ENCODE measurements around the gene SLFNL1. TPM values are rescaled to one million over a fixed set of nuclear protein-coding genes. Genes with fewer than 3 reads are reported as not detected.

SLFNL1 gene
- total RNA-seq, 1 experiment from 2014 or later = 0.11 TPM

GRCh38 chr1:40986956-40987355 is 34.6 kb downstream of the SLFNL1 start:
- Histone ChIP-seq H2BK15ac (ENCODE audit: low read depth, low read length) (no peak overlapping the region), H4K8ac (replicated peaks; ENCODE audit: insufficient read length, low read depth, low read length) (no peak overlapping the region), H2BK20ac (ENCODE audit: low read depth, low read length, poor library complexity, severe bottlenecking) (no peak overlapping the region), H3K4me1 (ENCODE audit: insufficient read depth, low read length) (no peaks in the 10 kb centered on the region; the same call in 1 of the 2 replicates), H4K20me1 (ENCODE audit: control insufficient read depth, insufficient read depth, insufficient read length) (no peaks in the 10 kb centered on the region), H3K27me3 (ENCODE audit: insufficient read depth, low read length) (no peaks in the 10 kb centered on the region), H3K79me1 (ENCODE audit: insufficient read depth, low read depth, low read length, poor library complexity, severe bottlenecking) (no peaks in the 10 kb centered on the region), H3K79me2 (ENCODE audit: insufficient read depth, low read length) (peaks cover 3% of the 10 kb centered on the region; the same call in 1 of the 2 replicates), H3K18ac (ENCODE audit: insufficient read length, low read depth, low read length) (no peak overlapping the region), H3K4ac (ENCODE audit: low read depth, low read length) (no peak overlapping the region), H2BK5ac (ENCODE audit: insufficient read length, low read length) (no peak overlapping the region), H3K14ac (ENCODE audit: insufficient read depth, low read length) (no peak overlapping the region), H2AFZ (ENCODE audit: low read length) (no peak overlapping the region), H2BK12ac (ENCODE audit: insufficient read length, low read depth, low read length) (no peak overlapping the region), H3K23me2 (ENCODE audit: insufficient read length, low read depth, low read length, poor library complexity, severe bottlenecking) (no peaks in the 10 kb centered on the region), H3K27ac (ENCODE audit: insufficient read length, low read depth, low read length) (no peak overlapping the region), H2BK120ac (ENCODE audit: low read depth, low read length, poor library complexity, severe bottlenecking) (no peak overlapping the region), H4K91ac (ENCODE audit: insufficient read length, low read depth, low read length) (no peak overlapping the region), H3K56ac (ENCODE audit: insufficient read length, low read depth, low read length) (no peak overlapping the region), H3K9ac (ENCODE audit: extremely low read depth, insufficient read length, low read length) (no peak overlapping the region), H3K9me3 (ENCODE audit: control insufficient read depth, low read depth, low read length) (no peaks in the 10 kb centered on the region), H3K4me2 (ENCODE audit: insufficient read depth, insufficient read length, low read length) (no peak overlapping the region), H2AK5ac (ENCODE audit: insufficient read length, low read length) (no peak overlapping the region), H3K23ac (ENCODE audit: insufficient read length, low read depth, low read length) (no peak overlapping the region), H4K5ac (ENCODE audit: insufficient read length, low read depth, low read length) (no peak overlapping the region), H3T11ph (ENCODE audit: low read length) (no peak overlapping the region)
- no CpG with 5 or more reads among the region's 3 CpGs for WGBS (ENCODE audit: extremely low coverage, insufficient read length, low lambda C conversion rate)
- Mint-ChIP-seq H3K36me3 (ENCODE audit: insufficient read depth in 1 of 3, low read depth in 3 of 3) (peaks cover 65 to 94% (median 89%) of the 10 kb centered on the region in 3 experiments; a peak in 6 of 7 replicates), H3K27ac (no peak overlapping the region), H3K27me3 (ENCODE audit: low read depth) (no peaks in the 10 kb centered on the region), H3K4me3 (no peak overlapping the region), H3K4me1 (peaks cover 3 to 4% of the 10 kb centered on the region in 2 experiments), H3K9me3 (no peaks in the 10 kb centered on the region)
- no peak for DNase-seq
- TF ChIP-seq CTCF (conservative IDR thresholded peaks at IDR 0.05) = no peak

Data from H9 (cell line).